MM.1S (cell line): ENCODE data around the gene NUDT2.

Experiments used
- DNase-seq: peaks from one replicate; pipeline ENCODE4 v3.0.0-alpha.2; 2015
- H2AFZ ChIP-seq: fragments of 300-600 bp; sonication (generic); 2 replicates; pipeline ENCODE4 v1.6.0; 2016; ENCODE audit warnings: antibody characterized with exemption, low read length
- H3F3A ChIP-seq: fragments of 300-600 bp; sonication (generic); 2 replicates; pipeline ENCODE4 v1.6.1; 2016; ENCODE audit warnings: mild to moderate bottlenecking, antibody characterized with exemption, low read length, moderate library complexity, mixed read lengths; ENCODE audit not compliant: insufficient read depth
- H3K27ac ChIP-seq: fragments of 300-600 bp; sonication (generic); 2 replicates; pipeline ENCODE4 v1.5.1; 2016; ENCODE audit warnings: mild to moderate bottlenecking, low read length
- H3K27me3 ChIP-seq: fragments of 300-600 bp; sonication (generic); replicated peaks from 2 replicates; pipeline ENCODE4 v1.6.0; 2016; ENCODE audit warnings: low read length; ENCODE audit not compliant: insufficient read depth
- H3K36me3 ChIP-seq: fragments of 300-600 bp; sonication (generic); replicated peaks from 2 replicates; pipeline ENCODE4 v1.6.1; 2016; ENCODE audit warnings: mild to moderate bottlenecking, low read length, mixed read lengths; ENCODE audit not compliant: insufficient read depth
- H3K4me1 ChIP-seq: fragments of 300-600 bp; sonication (generic); 2 replicates; pipeline ENCODE4 v1.6.1; 2016; ENCODE audit warnings: low read length, mixed read lengths
- H3K4me2 ChIP-seq: fragments of 300-600 bp; sonication (generic); 2 replicates; pipeline ENCODE4 v1.6.0; 2016; ENCODE audit warnings: low read depth, low read length
- H3K4me3 ChIP-seq: fragments of 300-600 bp; sonication (generic); 2 replicates; pipeline ENCODE4 v1.5.1; 2016; ENCODE audit warnings: low read length, mixed read lengths
- H3K79me2 ChIP-seq: fragments of 300-600 bp; sonication (generic); 2 replicates; pipeline ENCODE4 v1.6.1; 2016; ENCODE audit warnings: mixed run types, low read length, mixed read lengths
- H3K9ac ChIP-seq: fragments of 300-600 bp; sonication (generic); 2 replicates; pipeline ENCODE4 v1.6.1; 2016; ENCODE audit warnings: low read length, mixed read lengths
- H3K9me2 ChIP-seq: fragments of 300-600 bp; sonication (generic); replicated peaks from 2 replicates; pipeline ENCODE4 v1.6.1; 2016; ENCODE audit warnings: mild to moderate bottlenecking, low read length, mixed read lengths; ENCODE audit not compliant: insufficient read depth
- H3K9me3 ChIP-seq: fragments of 300-600 bp; sonication (generic); replicated peaks from 2 replicates; pipeline ENCODE4 v1.6.1; 2016; ENCODE audit warnings: mild to moderate bottlenecking, low read length, mixed read lengths; ENCODE audit not compliant: insufficient read depth
- H4K20me1 ChIP-seq: fragments of 300-600 bp; sonication (generic); 2 replicates; pipeline ENCODE4 v1.6.1; 2016; ENCODE audit warnings: mild to moderate bottlenecking, low read length, moderate library complexity, mixed read lengths; ENCODE audit not compliant: insufficient read depth
- EZH2 ChIP-seq: fragments of 300-600 bp; sonication (generic); optimal IDR thresholded peaks from 2 replicates; pipeline ENCODE3; 2017; ENCODE audit warnings: low read depth, mild to moderate bottlenecking, antibody characterized with exemption, low read length, mixed read lengths
- EZH2phosphoT487 ChIP-seq: fragments of 300-600 bp; sonication (generic); IDR thresholded peaks from 2 replicates; pipeline ENCODE4 v1.6.1; 2018; ENCODE audit warnings: antibody characterized with exemption, low read length
- TF ChIP-seq, protein P1 (sequence below): fragments of 300-600 bp; sonication (generic); IDR thresholded peaks from 2 replicates; pipeline ENCODE4 v1.5.1; 2016; ENCODE audit warnings: antibody characterized with exemption, low read length, mixed read lengths

The NUDT2 gene

DNA sequence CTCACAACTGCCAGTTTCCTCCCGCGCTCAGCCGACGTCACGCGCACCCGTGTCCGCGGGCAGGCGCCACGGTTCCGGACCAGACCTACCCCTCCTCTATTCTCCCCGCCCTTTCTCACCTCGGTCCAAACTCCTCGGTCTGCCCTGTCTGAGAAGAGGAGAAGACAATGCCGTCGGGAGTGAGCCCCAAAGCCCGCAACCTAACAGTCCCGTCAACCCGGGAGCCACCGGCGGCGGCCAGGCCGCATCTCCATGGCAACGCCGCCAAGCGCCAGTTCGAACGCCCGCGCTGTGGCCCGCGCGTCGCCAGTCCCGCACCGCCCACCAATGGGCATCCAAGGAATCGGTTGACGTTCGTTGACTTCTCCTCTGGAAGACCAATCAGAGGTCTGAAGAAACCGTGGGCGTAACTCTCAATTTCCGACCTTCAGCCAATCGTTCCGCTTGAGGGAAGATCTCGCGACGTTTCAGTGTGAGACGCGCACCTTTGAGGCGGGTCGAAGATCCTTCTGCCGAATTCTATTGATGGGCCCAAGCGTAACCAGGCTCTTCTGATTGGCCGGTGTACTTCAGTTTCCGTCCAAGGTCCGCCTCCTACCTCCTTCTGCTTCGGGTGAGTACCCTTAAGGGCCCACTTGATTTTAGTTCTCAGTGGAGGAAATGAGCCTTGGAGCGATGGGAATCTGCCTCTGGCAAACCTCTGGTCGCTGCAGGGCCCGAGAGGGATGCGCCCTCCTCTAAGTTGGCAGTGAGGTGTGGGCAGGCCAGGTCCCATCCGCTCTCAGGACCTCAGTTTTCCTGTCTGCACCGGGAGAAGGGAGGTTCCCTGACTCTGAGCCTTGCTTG is at the start of gene NUDT2, which contains the start of gene KIF24:
Gene NUDT2 (plus strand): TSS at position 583 of the 846 bp plus-strand sequence. CDS start 9,471 bp downstream, outside the sequence.
Gene KIF24 (minus strand): TSS at position 282 of the 846 bp plus-strand sequence. CDS start 17,922 bp downstream, outside the sequence.
- peak within 1 kb of the TSS; percentile 76 for H3K27ac ChIP-seq
- peak within 1 kb of the TSS; percentile 97 for H3K4me2 ChIP-seq
- H3K9me3 ChIP-seq: no peaks in the 10 kb centered on the region
- peaks cover 82% of the 10 kb centered on the region for H3K79me2 ChIP-seq
- no peaks in the 10 kb centered on the region for H3K9me2 ChIP-seq
- H3K4me1 ChIP-seq: no peaks in the 10 kb centered on the region
- peaks cover 8% of the 10 kb centered on the region for H3F3A ChIP-seq
- no peaks in the 10 kb centered on the region for H3K27me3 ChIP-seq
- H3K9ac ChIP-seq: peak within 1 kb of the TSS; percentile 96
- peak within 1 kb of the TSS; percentile 95 for H3K4me3 ChIP-seq
- H3K36me3 ChIP-seq: no peaks in the 10 kb centered on the region
- peak; percentile 100 for DNase-seq
- no peaks in the 10 kb centered on the region for H4K20me1 ChIP-seq
- H2AFZ ChIP-seq: peak within 1 kb of the TSS; percentile 95
- TF ChIP-seq EZH2 (no peak), EZH2phosphoT487 (no peak)
- TF ChIP-seq, protein P1, sequence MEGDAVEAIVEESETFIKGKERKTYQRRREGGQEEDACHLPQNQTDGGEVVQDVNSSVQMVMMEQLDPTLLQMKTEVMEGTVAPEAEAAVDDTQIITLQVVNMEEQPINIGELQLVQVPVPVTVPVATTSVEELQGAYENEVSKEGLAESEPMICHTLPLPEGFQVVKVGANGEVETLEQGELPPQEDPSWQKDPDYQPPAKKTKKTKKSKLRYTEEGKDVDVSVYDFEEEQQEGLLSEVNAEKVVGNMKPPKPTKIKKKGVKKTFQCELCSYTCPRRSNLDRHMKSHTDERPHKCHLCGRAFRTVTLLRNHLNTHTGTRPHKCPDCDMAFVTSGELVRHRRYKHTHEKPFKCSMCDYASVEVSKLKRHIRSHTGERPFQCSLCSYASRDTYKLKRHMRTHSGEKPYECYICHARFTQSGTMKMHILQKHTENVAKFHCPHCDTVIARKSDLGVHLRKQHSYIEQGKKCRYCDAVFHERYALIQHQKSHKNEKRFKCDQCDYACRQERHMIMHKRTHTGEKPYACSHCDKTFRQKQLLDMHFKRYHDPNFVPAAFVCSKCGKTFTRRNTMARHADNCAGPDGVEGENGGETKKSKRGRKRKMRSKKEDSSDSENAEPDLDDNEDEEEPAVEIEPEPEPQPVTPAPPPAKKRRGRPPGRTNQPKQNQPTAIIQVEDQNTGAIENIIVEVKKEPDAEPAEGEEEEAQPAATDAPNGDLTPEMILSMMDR: no peak

DNA sequence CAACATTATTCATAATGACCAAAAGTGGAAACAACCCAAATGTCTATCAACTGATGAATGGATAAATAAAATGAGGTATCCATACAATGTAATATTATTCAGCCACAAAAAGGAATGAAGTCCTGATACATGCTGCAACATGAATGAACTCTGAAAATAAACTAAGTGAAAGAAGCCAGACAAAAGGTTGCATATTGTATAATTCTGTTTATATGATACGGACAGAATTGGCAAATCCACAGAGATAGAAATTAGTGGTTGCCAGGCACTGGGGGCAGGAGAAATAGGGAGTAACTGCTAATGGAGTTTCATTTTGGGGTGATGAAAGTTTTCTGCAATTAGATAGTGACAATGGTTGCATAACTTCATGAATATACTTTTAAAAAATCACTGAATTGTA is 47.3 kb upstream of the NUDT2 start:
- Histone ChIP-seq H3K4me2 (no peak overlapping the region), H3K27me3 (no peaks in the 10 kb centered on the region), H3K79me2 (no peaks in the 10 kb centered on the region), H3K27ac (no peak overlapping the region), H3K36me3 (no peaks in the 10 kb centered on the region), H3K4me3 (no peak overlapping the region), H3K9me2 (no peaks in the 10 kb centered on the region), H3F3A (no peaks in the 10 kb centered on the region), H3K4me1 (no peaks in the 10 kb centered on the region), H3K9me3 (no peaks in the 10 kb centered on the region), H3K9ac (no peak overlapping the region), H4K20me1 (no peaks in the 10 kb centered on the region), H2AFZ (no peak overlapping the region)
- no peak for DNase-seq
- TF ChIP-seq EZH2 (no peak), EZH2phosphoT487 (no peak)
- TF ChIP-seq, protein P1: no peak

DNA sequence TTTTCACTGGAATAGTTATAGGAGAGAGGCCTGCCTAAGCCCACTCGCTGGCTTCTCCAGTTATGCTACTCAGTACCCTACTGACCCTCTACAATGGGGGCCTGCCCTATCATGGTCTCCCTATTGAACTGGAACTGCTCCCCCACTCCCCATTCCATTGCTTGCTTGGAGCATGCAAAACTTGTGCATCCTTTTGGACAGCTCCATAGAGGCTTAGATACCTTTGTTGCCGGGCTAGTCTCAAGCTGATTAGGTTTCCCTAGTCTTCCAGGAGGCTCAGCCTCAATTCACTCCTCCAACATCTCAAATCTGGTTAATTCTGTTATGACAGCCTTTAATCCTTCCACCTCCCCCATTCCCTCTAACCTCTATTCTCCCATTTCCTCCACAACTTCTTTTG is 40.2 kb upstream of the NUDT2 start:
- no peaks in the 10 kb centered on the region for H3K79me2 ChIP-seq
- H2AFZ ChIP-seq: no peak overlapping the region
- no peaks in the 10 kb centered on the region for H3K9me2 ChIP-seq
- H3K9me3 ChIP-seq: no peaks in the 10 kb centered on the region
- no peaks in the 10 kb centered on the region for H3K27me3 ChIP-seq
- H3K36me3 ChIP-seq: no peaks in the 10 kb centered on the region
- H4K20me1 ChIP-seq: no peaks in the 10 kb centered on the region
- no peak overlapping the region for H3K4me2 ChIP-seq
- DNase-seq: no peak
- H3F3A ChIP-seq: no peaks in the 10 kb centered on the region
- no peak overlapping the region for H3K4me3 ChIP-seq
- no peak overlapping the region for H3K9ac ChIP-seq
- TF ChIP-seq EZH2phosphoT487: no peak
- TF ChIP-seq, protein P1: no peak
- TF ChIP-seq EZH2: no peak
- no peak overlapping the region for H3K27ac ChIP-seq
- no peaks in the 10 kb centered on the region for H3K4me1 ChIP-seq
